Activated CD8-positive, alpha-beta memory T cell treated with anti-CD3 and anti-CD28 coated beads, Interleukin-2, amount 50 U/mL, for 24 hours (primary cell): Measurements from ENCODE around the gene ZNF816.
A peak's percentile ranks its signal among the peaks of the same experiment; 100 is the strongest.
"Not testable (repeated sequence)": the region's sequence is repeated elsewhere in the genome, so short reads cannot be mapped to it uniquely, and the experiment has no call there.

Experiments used
- DNase-seq: peaks from one replicate; pipeline ENCODE4 v3.0.0-alpha.2; 2020; ENCODE audit errors: extremely low read depth

Gene ZNF816

GRCh38 chr19:52962394-52963246, at the start of gene ZNF816:
TSS of gene ZNF816 (minus strand) at chr19:52962881. CDS start at chr19:52956089, 6,792 bp downstream.
- DNase-seq = peak; percentile 98

GRCh38 chr19:53012006-53012405, 49.3 kb upstream of the ZNF816 start:
- no peak for DNase-seq

DNA sequence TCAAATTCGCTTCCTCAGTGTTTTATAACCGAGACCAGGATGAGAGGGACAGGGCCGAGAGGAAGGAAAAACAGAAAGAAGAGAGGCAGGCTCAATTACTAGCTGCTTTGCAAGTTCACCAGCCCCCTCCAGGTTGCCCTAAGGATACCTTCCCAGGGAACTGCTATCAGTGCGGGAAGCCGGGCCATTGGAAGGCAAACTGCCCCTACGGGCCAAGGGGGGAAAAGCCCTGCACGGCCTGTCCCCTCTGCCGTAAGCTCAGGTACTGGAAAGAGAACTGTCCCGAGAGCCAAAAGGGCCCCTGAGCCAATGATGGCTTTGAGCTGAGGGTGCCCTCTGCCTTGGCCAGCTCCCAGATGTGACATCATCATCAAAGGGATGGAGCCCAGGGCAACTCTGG, 47.8 kb upstream of the ZNF816 start:
- no peak for DNase-seq

DNA sequence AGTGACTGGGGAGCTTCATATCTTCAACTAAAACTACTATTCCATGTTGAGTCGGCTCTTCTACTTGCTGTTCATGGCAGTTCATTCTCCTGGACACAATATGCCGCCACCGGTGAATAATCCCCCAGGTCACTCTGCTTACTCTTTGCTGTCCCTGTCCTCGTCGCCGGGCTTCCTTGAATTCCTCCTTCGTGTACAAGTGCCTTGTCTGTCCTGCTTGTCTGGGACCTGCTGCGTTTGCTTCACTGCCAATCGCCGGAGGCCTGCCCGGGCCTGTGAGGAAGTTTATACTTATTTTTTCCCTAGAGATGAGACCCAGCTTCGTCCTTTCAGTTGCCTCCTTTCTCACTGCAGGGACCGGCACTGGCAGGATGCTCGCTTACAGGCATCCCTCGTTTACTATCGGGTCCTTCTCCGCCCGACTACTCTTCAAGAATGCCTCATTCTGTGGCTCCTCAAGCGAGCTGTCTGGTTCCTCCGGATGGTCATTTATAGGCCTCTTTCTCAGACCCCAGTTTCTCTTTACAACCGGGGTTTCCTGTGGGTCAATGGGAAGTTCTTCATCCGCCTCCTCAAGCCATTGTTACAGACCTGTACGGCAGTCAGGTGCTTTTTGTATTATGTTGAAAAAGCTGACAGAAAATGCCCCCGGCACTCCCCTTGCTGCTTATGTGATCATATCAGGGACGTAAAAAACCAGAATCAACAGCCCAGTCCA, 45.5 kb upstream of the ZNF816 start:
- no peak for DNase-seq

DNA sequence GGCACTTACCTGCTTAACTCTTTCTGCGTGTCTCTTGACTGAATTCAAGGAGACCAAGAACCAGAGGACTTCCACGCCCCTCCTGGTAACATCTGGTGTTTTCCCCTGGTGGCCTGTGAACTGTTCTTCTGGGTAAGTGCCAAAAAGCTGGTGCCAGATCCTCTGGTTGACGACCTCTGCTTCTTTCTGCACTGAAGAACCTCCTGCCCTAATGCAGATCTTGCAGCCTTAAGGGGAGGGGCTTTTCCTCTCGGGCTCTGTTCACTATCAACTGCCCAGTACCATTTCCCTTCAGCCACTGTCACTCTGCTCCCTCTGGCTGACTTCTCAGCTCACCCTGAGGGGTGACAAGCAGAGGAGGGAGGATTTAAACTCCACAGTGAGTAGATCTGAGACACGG, 44.9 kb upstream of the ZNF816 start:
- no peak for DNase-seq

DNA sequence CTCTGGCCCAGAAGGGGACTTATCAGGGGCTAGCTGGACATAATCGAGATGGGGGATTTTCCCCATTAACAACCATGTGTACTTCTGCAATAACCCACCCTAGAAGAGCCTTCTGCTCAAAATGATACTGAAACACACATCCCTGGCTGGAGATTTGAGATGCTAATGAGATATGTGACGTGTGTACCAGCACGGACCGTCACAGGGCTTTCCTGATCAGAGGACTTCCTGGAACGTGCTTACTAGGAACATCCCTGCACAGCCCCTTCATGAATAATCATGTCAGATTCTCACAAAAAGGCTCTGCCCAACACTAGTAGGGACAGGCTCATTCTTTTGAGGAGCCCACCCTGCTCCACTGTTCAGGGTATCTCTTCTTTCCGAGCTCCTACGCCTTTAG, 44.5 kb upstream of the ZNF816 start:
- DNase-seq = no peak

- DNase-seq = no peak
Observed at GRCh38 chr19:53004242-53004641, 41.6 kb upstream of the ZNF816 start.

DNA sequence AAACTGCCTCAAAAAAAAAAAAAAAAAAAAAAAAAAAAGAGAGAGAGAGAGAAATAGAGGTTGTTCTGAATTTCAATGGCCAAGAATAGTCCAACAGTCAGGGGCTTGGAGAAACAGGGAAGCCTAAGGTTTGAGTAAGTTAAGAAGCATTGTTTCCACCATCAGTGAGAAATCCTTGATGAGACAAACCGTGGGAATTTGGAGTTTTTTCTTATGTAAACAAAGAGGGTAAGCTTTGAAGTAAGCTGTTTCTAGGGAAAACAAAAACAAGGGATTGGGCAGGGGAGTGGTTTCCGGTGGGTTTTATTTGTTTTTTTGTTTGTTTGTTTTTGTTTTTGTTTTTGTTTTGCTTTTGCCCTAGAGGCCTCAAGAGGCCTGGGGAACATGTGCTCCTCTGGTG, 39.8 kb upstream of the ZNF816 start:
- DNase-seq = no peak

DNA sequence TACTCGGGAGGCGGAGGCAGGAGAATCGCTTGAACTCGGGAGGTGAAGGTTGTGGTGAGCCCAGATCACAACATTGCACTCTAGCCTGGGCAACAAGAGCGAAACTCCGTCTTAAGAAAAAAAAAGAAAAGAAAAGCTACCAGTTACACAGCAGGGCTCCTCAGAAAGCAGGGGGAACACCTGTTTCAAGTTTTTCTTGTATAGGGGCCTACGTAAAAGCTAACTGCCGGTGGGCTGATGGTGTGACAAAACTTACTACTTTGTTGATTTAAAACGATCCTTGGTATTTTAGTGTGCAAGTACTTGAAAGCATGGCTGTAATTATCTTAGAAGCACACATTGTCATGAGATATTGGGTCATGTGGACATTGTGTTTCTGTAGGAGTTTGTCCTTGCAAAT, 35.3 kb upstream of the ZNF816 start:
- no peak for DNase-seq

GRCh38 chr19:52995711-52996110, 33.0 kb upstream of the ZNF816 start:
- DNase-seq = no peak

- peak; percentile 33 for DNase-seq
Observed at GRCh38 chr19:52993342-52994178, 30.9 kb upstream of the ZNF816 start.

DNA sequence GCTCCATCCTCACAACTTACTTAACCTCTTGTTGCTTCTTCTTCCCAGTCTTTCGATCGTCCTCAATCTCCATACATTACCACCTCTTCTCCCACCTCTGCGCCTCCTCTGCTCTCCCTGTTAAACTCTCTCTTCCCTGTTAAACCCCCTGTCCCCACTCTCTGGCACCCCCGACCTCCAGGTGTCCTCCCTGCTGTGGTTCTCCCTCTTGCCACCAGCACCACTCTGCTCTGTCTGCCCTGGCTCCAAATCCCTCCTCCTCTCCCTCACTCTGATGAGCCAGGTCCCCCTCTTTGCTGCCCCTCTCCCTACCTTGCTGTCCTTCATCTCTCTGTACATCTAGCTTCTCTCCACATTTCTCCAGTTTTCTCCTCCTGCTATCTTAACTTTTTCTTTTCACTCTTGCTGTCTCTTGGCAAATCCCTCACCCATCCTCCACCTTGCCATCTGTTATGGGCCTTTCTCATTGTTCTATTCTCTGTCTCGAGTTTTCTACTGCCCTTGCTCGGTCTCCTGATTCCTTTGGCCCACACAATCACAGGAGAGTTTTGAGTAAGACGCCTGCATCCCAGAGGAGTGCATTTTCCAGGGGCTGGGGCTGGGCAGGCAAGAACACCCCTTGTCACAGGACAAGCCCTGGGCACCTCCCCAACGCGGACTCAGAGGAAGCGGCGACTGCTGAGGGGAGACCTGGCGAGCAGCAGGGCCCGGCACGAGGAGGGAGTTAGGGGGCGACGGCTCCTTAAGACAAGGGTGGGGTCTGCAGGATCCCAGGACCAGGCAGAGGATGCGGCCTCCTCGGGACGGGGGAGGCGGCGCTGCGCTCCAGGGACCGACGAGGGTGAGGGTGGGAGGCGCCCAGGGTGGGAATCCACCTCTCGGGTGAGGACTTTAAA, 29.7 kb upstream of the ZNF816 start:
- DNase-seq = no peak

- no peak for DNase-seq
Observed at GRCh38 chr19:52991484-52991883, 28.8 kb upstream of the ZNF816 start.

DNA sequence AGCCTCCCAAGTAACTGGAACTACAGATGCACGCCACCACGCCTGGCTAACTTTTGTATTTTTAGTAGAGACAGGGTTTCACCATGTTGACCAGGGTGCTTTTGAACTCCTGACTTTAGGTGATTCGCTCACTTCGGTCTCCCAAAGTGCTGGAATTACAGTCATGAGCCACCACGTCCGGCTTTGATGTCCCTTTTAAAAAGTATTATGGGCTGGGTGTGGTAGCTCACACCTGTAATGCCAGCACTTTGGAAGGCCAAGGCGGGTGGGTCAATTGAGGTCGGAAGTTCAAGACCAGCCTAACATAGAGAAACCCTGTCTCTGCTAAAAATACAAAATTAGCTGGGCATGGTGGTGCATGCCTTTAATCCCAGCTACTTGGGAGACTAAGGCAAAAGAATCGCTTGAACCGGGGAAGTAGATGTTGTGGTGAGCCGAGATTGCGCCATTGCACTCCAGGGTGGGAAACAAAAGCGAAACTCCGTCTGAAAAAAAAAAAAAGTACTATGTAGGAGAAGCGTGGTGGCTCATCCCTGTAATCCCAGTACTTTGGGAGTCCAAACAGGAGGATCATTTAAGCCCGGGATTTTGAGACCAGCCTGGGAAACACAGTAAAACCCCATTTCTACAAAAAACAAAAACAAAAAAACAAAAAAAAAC, 28.2 kb upstream of the ZNF816 start:
- DNase-seq = no peak

DNA sequence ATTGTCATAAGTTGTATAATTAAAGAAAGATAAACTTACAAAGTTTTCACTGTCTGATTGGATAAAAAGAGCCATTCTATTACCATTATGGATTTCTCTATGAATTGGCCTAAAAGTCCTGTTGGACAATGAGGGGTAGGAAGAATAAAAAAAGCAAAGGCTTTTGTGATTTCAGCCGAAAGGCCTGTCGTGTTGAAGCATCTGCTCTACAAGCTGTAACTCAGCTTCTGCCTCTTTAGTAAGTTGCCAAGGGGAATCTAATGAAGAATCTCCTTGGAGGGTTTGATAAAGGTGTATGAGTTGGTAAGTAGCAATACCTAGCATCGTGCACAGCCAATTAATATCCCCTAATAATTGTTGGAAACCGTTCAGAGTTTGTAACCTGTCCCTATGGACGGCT, 25.8 kb upstream of the ZNF816 start:
- no peak for DNase-seq

DNA sequence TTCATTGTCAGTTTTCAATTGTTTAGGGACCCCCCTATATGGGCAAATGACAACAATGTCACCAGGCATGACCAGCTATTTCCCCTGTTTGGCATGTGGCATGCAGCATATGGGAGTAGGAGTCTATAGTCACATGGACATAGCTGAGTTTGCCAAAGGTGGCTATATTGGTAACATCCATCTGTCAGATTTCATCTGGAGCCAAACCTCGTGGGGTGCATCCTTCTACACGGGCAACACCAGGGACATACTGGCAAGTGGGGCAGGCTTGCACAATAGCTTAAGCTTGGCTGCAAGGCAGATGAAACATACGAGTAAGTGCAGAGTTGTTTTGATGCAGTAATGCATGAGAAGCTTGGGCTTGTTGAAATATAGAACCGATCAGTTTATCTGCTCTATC, 24.5 kb upstream of the ZNF816 start:
- no peak for DNase-seq

DNA sequence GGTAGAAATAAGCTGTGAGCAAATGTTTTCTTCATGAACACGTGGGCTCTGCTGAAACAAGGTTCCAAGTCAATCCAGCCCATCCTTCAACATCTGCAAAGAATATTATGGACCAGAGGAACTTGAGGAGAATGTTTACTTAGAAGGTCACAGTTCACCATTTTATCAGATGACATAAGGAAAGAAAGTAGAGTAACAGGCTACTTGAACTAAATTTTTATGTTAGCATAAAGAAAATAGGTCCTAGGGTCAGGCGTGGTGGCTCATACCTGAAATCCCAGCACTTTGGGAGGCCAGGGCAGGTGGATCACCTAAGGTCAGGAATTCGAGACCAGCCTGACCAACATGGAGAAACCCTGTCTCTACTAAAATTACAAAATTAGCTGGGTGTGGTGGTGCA, 20.5 kb upstream of the ZNF816 start:
- not testable (repeated sequence) for DNase-seq

DNA sequence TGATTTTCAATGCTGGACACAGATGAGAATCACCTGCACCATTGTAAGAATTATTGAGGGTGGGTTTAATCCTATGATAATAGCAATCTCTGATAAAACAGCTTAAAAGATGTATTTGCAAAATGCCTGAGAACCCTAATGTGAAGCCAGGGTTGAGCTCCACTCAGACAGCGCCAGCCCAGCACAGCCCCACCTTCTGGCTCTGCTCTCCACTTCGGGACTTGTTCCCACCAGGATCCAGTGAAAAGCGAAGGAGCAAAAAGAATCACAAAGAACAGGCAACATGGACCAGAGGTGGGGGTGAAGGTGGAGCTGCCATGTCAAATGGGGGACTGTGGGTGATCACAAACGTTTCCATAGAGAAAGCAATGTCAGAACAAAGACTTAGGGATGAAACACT, 18.6 kb upstream of the ZNF816 start:
- DNase-seq = no peak

DNA sequence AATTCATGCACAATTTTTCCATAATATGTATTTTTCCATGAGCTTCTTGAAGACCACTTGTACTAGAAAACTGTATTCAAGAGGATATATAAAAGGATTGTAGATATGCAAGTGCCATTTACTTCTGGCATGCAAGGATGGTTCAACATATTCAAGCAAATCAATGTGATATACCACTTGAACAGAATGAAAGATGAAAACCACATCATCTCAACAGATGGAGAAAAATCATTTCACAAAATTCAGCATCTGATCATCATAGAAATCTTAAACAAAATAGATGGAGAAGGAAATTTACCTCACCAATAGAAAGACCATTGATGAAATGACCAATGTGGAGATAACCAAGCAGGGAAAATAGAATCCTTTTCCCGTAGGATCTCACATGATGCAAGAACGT, 5.1 kb upstream of the ZNF816 start:
- DNase-seq = no peak

DNA sequence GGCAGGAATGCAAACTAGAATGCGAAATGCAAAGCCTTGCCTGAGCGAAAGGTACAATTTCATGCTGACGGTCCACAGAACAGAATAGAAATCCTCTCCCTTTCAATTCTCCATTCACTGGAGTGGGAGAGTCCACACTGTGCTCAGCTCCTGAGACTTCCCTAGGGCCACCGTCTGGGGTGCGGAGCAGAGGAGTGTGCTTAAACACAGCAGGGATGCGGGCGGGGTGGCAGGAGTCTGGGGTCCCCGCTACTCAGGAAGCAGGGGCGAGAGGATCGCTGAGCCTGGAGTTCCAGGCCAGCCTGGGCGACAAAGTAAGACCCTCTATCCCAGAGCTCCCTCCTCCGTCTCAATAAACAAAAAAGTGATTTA, 552 bp upstream of the ZNF816 start:
- DNase-seq = no peak

GRCh38 chr19:52961981-52962380, 700 bp downstream of the ZNF816 start:
- no peak for DNase-seq
